ENCODE results near the gene NANS. TPM values are rescaled to one million over a fixed set of nuclear protein-coding genes. Genes with fewer than 3 reads are reported as not detected.
"Not testable (repeated sequence)": the region's sequence is repeated elsewhere in the genome, so short reads cannot be mapped to it uniquely, and the experiment has no call there.

The NANS gene
- total RNA-seq, 1 donor from 2014 or later: 54.0 TPM

DNA sequence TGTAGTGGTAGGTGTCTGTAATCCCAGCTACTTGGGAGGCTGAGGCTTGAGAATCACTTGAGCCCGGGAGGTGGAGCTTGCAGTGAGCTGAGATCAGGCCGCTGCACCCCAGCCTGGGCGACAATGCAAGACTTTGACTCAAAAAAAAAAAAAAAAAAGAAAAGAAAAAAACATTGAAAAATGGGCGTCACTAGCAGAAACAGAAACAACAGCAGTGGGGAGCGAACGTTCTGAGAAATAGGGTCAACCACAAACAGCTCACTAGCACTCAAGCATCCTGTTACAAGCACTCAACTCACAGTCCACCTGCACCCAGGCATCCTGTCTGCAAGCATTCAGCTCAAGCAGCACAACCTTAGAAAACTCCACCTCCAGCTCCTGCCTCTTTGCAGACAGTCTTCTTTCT, 45.3 kb downstream of the NANS start:
- intact Hi-C loops (cut with micrococcal nuclease): loop anchor here (1.0 to 5.0 kb wide), 3 partner anchors 16 to 180 kb away; partner anchors contain the start of genes TBC1D2 and TRMO
- Mint-ChIP-seq H3K27ac (peak overlapping the region; percentile 93), H3K36me3 (ENCODE audit: low read depth) (peaks cover 56% of the 10 kb centered on the region), H3K4me1 (peaks cover 73% of the 10 kb centered on the region), H3K27me3 (no peaks in the 10 kb centered on the region), H3K4me3 (peak overlapping the region; percentile 80), H3K9me3 (no peaks in the 10 kb centered on the region)
- DNase-seq: peak; percentile 95

DNA sequence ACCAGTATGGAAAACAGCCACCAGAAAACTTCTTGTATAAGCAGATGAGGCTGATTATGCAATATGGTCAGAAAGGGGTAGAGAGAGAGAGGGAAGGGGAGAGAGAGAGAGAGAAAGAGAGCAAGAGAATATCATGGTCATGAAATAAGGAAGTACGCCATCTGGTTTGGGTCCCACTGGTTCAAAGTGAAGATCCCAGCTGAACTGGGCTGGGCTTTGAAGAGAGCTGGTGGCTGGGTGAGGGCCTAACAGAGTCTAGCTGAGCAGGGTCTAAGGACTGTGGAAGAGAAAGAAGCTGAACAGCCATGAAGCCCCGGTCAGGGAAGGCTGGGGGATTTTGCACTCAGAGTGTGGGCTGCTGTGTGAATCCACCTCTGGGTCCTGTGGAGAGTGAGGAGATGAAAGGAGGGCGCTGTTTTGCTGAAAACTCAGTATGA, 47.9 kb downstream of the NANS start:
- intact Hi-C loops (cut with micrococcal nuclease): loop anchor here (5.0 kb wide), 1 partner anchor 182 kb away; the partner anchor contains the start of gene TRMO
- DNase-seq: peak; percentile 69
- H3K4me3 Mint-ChIP-seq: peak overlapping the region; percentile 72
- H3K9me3 Mint-ChIP-seq: no peaks in the 10 kb centered on the region
- peak overlapping the region; percentile 92 for H3K27ac Mint-ChIP-seq
- H3K36me3 Mint-ChIP-seq (ENCODE audit: low read depth): peaks cover 58% of the 10 kb centered on the region
- H3K4me1 Mint-ChIP-seq: peaks cover 75% of the 10 kb centered on the region
- H3K27me3 Mint-ChIP-seq: no peaks in the 10 kb centered on the region

DNA sequence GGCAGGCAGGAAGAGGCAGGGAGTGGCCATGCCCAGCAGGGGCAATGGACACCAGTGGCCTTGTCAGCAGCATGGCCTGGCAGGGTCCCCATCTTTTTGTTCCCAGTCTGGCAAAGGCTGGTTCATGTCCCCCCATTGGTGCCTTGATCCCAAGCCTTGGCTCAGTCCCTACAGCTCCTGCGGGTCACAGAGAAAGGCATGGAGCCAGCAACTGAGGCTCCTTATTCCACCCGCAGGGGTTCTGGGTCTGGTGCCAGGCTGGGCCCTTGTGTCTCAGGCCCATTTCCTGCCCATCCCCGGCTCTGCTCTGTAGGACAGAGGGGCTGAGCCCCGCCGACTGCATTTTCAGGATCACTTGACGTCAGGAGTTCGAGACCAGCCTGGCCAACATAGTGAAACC, 48.5 kb downstream of the NANS start:
- intact Hi-C loops (cut with micrococcal nuclease): no loop called here
- Mint-ChIP-seq H3K36me3 (ENCODE audit: low read depth) (peaks cover 59% of the 10 kb centered on the region), H3K9me3 (no peaks in the 10 kb centered on the region), H3K27me3 (no peaks in the 10 kb centered on the region), H3K27ac (peak overlapping the region; percentile 92), H3K4me1 (peaks cover 75% of the 10 kb centered on the region), H3K4me3 (no peak overlapping the region)
- DNase-seq: no peak

DNA sequence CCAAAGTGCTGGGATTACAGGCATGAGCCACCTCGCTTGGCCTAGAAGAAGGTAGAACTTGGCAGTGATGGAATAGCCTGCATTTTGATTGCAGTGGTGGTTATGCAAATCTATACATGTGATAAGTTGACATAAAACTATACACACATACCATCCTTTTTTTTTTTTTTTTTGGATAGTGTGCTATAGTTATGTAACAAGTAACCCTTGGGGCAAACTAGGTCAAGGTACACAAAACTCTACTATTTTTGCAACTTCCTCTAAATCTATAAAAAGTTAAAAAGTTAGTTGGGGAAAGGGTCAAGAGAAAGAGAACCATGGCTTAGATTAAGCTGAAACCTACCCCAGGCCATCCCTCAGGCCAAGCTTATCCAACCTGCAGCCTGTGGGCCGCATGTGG, 51.4 kb downstream of the NANS start:
- Mint-ChIP-seq H3K27ac (peak overlapping the region; percentile 97), H3K36me3 (ENCODE audit: low read depth) (peaks cover 72% of the 10 kb centered on the region), H3K9me3 (no peaks in the 10 kb centered on the region), H3K4me1 (peaks cover 68% of the 10 kb centered on the region), H3K4me3 (peak overlapping the region; percentile 68), H3K27me3 (no peaks in the 10 kb centered on the region)
- intact Hi-C loops (cut with micrococcal nuclease): loop anchor here (1.0 kb wide), 2 partner anchors 10 kb away; no protein-coding TSS in a partner anchor
- DNase-seq: no peak

GRCh38 chr9:98108531-98109031, 52.0 kb downstream of the NANS start:
- Mint-ChIP-seq H3K36me3 (ENCODE audit: low read depth) (peaks cover 72% of the 10 kb centered on the region), H3K27ac (peak overlapping the region; percentile 97), H3K27me3 (no peaks in the 10 kb centered on the region), H3K4me3 (peak overlapping the region; percentile 68), H3K4me1 (peaks cover 70% of the 10 kb centered on the region), H3K9me3 (no peaks in the 10 kb centered on the region)
- DNase-seq: peak; percentile 88
- intact Hi-C loops (cut with micrococcal nuclease): loop anchor here (1.0 kb wide), 2 partner anchors 10 kb away; no protein-coding TSS in a partner anchor

DNA sequence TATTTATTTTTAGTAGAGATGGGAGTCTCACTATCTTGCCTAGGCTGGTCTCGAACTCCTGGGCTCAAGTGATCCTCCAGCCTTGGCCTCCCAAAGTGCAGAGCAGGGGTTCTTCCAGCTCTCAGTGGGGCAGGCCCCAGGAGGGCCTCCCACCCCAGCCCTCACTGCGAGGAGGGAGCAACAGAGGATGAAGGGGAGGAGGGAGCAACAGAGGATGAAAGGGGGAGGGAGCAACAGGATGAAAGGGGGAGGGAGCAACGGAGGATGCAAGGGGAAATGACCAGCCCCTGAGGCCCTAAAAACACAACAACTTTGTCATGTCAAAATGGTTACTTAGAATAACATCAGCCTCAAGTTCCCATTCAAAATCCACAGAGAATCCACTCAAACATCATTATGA, 52.5 kb downstream of the NANS start:
- peaks cover 66% of the 10 kb centered on the region for H3K4me1 Mint-ChIP-seq
- H3K4me3 Mint-ChIP-seq: peak overlapping the region; percentile 68
- peaks cover 70% of the 10 kb centered on the region for H3K36me3 Mint-ChIP-seq (ENCODE audit: low read depth)
- no peaks in the 10 kb centered on the region for H3K27me3 Mint-ChIP-seq
- peak; percentile 74 for DNase-seq
- intact Hi-C loops (cut with micrococcal nuclease): no loop called here
- H3K27ac Mint-ChIP-seq: peak overlapping the region; percentile 97
- no peaks in the 10 kb centered on the region for H3K9me3 Mint-ChIP-seq

- not testable (repeated sequence) for H3K27me3 Mint-ChIP-seq, H3K9me3 Mint-ChIP-seq, DNase-seq
- peaks cover 43% of the 10 kb centered on the region for H3K4me1 Mint-ChIP-seq
- H3K27ac Mint-ChIP-seq: peak overlapping the region; percentile 89
- H3K36me3 Mint-ChIP-seq (ENCODE audit: low read depth): peaks cover 20% of the 10 kb centered on the region
- intact Hi-C loops (cut with micrococcal nuclease): loop anchor here (5.0 kb wide), 2 partner anchors 75 to 135 kb away; partner anchors contain the start of genes ANP32B and CORO2A
- peak overlapping the region; percentile 87 for H3K4me3 Mint-ChIP-seq
These were observed 60.6 kb downstream of the NANS start for GRCh38 chr9:98117097-98117496.

GRCh38 chr9:98117984-98118639, 61.6 kb downstream of the NANS start:
- Mint-ChIP-seq H3K27ac (peak overlapping the region; percentile 89), H3K27me3 (no peaks in the 10 kb centered on the region), H3K36me3 (ENCODE audit: low read depth) (peaks cover 15% of the 10 kb centered on the region), H3K4me1 (peaks cover 40% of the 10 kb centered on the region), H3K9me3 (no peaks in the 10 kb centered on the region), H3K4me3 (peak overlapping the region; percentile 87)
- intact Hi-C loops (cut with micrococcal nuclease): loop anchor here (1.0 to 5.0 kb wide), 8 partner anchors 10 to 195 kb away; partner anchors contain the start of genes ANP32B, CORO2A and TRMO
- DNase-seq: peak; percentile 86

GRCh38 chr9:98118640-98119601, 62.4 kb downstream of the NANS start, which contains the start of gene TRIM14:
Gene TRIM14 (minus strand): TSS chr9:98119222. CDS start chr9:98119188, 34 bp downstream.
- H3K4me3 Mint-ChIP-seq: peak within 1 kb of the TSS; percentile 87
- intact Hi-C loops (cut with micrococcal nuclease): loop anchor here (1.0 to 5.0 kb wide), 8 partner anchors 11 to 196 kb away; partner anchors contain the start of genes ANP32B, CORO2A and TRMO

DNA sequence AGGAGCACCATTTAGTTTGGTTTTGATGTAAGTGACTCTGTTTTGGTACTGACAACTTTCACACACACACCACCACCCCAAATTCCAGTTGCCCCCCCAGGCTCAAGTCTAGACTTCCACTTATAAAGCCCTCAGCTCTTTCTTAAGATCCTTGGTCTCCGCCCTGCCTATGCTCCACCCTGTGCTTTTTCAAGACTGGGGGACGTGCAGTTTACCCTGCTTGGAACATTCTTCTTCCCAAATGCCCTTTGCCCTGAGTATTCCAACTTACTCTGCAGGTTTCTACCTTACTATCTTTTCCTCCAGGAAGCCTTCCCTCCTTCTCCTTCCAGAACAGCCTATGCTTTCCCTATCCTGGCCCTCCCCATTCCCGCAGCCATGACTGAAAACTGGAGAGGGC, 63.9 kb downstream of the NANS start:
- Mint-ChIP-seq H3K36me3 (ENCODE audit: low read depth) (peaks cover 11% of the 10 kb centered on the region), H3K4me1 (peaks cover 36% of the 10 kb centered on the region), H3K9me3 (no peaks in the 10 kb centered on the region), H3K27ac (peak overlapping the region; percentile 74), H3K27me3 (no peaks in the 10 kb centered on the region), H3K4me3 (peak overlapping the region; percentile 66)
- no peak for DNase-seq
- intact Hi-C loops (cut with micrococcal nuclease): no loop called here

More at GRCh38 chr9:98118640-98119601, 62.4 kb downstream of the NANS start, which contains the start of gene TRIM14:
- peak; percentile 93 for DNase-seq
- Mint-ChIP-seq H3K4me1 (peaks cover 36% of the 10 kb centered on the region), H3K9me3 (no peaks in the 10 kb centered on the region), H3K27me3 (no peaks in the 10 kb centered on the region), H3K36me3 (ENCODE audit: low read depth) (peaks cover 15% of the 10 kb centered on the region), H3K27ac (peak within 1 kb of the TSS; percentile 89)

- Mint-ChIP-seq H3K4me3 (no peak overlapping the region), H3K9me3 (no peaks in the 10 kb centered on the region), H3K27me3 (no peaks in the 10 kb centered on the region), H3K4me1 (peaks cover 36% of the 10 kb centered on the region), H3K36me3 (ENCODE audit: low read depth) (peaks cover 8% of the 10 kb centered on the region), H3K27ac (no peak overlapping the region)
- DNase-seq: no peak
- intact Hi-C loops (cut with micrococcal nuclease): no loop called here
These were observed 64.5 kb downstream of the NANS start for GRCh38 chr9:98121058-98121457.

DNA sequence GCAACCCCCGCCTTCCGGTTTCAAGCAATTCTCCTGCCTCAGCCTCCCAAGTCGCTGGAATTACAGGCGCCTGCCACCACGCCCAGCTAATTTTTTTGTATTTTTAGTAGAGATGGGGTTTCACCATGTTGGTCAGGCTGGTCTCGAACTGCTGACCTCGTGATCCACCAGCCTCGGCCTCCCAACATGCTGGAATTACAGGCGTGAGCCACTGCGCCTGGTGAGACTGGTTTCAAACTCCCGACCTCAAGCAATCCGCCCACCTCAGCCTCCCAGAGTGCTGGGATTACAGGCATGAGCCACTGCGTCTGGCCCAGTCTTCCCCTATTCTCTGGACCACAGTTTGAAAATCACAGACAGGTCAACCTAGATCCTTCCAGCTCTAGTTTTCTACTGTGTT, 67.6 kb downstream of the NANS start:
- DNase-seq; intact Hi-C loops (cut with micrococcal nuclease); H3K27me3 Mint-ChIP-seq; H3K4me3 Mint-ChIP-seq; H3K27ac Mint-ChIP-seq; H3K36me3 Mint-ChIP-seq (ENCODE audit: low read depth); H3K9me3 Mint-ChIP-seq: not testable (repeated sequence)
- H3K4me1 Mint-ChIP-seq: peaks cover 26% of the 10 kb centered on the region

GRCh38 chr9:98124637-98125426, 68.3 kb downstream of the NANS start:
- Mint-ChIP-seq H3K27me3 (no peaks in the 10 kb centered on the region), H3K36me3 (ENCODE audit: low read depth) (peaks cover 3% of the 10 kb centered on the region), H3K4me3 (no peak overlapping the region), H3K9me3 (no peaks in the 10 kb centered on the region), H3K27ac (no peak overlapping the region), H3K4me1 (peaks cover 26% of the 10 kb centered on the region)
- DNase-seq: no peak
- intact Hi-C loops (cut with micrococcal nuclease): no loop called here
